ENCODE data around the gene CHL1.

Gene CHL1

DNA sequence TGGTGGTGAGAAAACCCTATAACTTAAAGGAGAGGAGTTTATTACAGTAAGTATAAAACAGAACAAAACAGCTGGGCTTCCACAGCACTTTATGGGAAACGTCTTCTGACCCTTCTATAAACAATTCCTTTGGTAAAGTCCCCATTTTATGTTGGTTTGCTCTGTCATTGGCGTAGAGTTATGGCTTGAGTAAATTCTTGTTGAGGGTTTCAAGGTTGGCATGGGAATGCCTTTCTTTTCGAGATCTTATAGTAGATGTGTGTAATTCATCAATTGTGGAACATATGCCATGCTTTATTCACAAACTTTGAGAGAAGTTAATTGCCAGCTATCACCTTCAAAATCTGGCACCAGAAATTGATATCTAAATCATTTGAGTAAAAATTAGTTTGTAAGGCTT lies 11.6 kb upstream of the CHL1 start:
- H3K4me3 ChIP-seq (ENCODE audit: low read depth, low read length): no peak overlapping the region
- DNase-seq (ENCODE audit: low read depth): no peak
- TF ChIP-seq, protein P1, sequence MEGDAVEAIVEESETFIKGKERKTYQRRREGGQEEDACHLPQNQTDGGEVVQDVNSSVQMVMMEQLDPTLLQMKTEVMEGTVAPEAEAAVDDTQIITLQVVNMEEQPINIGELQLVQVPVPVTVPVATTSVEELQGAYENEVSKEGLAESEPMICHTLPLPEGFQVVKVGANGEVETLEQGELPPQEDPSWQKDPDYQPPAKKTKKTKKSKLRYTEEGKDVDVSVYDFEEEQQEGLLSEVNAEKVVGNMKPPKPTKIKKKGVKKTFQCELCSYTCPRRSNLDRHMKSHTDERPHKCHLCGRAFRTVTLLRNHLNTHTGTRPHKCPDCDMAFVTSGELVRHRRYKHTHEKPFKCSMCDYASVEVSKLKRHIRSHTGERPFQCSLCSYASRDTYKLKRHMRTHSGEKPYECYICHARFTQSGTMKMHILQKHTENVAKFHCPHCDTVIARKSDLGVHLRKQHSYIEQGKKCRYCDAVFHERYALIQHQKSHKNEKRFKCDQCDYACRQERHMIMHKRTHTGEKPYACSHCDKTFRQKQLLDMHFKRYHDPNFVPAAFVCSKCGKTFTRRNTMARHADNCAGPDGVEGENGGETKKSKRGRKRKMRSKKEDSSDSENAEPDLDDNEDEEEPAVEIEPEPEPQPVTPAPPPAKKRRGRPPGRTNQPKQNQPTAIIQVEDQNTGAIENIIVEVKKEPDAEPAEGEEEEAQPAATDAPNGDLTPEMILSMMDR (IDR thresholded peaks at IDR 0.05; ENCODE audit: control insufficient read depth, extremely low read depth, insufficient read depth): no peak

DNA sequence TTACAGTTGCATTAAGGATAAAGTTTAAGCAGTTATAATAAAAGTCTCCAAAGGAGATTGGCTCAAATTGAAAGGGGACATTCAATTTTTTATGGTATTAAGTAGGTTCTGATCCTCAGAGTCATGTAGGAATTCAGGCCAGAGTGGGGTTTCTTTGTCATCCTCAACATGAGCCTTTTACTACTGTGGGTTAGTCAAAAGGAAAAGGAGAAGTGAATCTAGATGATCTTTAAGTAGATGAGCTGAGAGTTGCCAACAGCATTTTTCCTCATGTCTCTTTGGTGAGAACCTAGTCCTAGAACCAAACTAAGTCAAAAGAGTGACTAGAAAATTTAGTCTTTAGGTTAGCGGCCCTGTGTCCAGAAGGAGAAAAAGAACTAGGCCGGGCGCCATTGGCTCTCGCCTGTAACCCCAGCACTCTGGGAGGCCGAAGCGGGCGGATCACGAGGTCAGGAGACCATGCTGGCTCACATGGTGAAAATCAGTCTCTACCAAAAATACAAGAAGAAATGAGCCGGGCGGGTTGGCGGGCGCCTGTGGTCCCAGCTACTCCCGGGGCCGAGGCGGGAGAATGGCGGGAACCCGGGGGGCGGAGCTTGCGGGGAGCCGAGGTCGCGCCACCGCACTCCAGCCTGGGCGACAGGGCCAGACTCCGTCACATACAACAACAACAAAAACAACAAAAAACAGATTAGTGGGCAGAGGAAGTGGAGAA lies 4.2 kb upstream of the CHL1 start:
- TF ChIP-seq, protein P1 (IDR thresholded peaks at IDR 0.05; ENCODE audit: control insufficient read depth, extremely low read depth, insufficient read depth): no peak
- no peak for DNase-seq (ENCODE audit: low read depth)
- no peak overlapping the region for H3K4me3 ChIP-seq (ENCODE audit: low read depth, low read length)

DNA sequence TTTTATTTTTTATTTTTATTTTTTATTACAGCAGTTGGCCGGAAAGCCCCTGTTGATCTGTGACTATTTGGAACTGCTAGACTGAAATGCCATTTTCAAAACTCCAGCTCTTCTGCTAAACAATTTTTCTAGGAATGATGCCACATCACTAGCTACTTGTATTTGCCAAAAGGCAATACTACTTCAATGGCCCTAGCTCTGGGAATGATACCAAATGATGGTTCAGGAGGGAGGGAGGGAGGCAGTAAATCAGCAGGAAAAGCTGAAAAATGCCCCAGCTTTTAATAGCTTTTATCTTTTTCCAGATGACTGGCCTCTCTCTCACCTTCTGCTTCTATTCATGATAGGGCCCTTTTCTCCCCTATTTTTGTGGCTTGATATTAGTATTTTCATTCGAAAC lies 2.6 kb upstream of the CHL1 start:
- TF ChIP-seq, protein P1 (IDR thresholded peaks at IDR 0.05; ENCODE audit: control insufficient read depth, extremely low read depth, insufficient read depth): no peak
- no peak overlapping the region for H3K4me3 ChIP-seq (ENCODE audit: low read depth, low read length)
- no peak for DNase-seq (ENCODE audit: low read depth)

DNA sequence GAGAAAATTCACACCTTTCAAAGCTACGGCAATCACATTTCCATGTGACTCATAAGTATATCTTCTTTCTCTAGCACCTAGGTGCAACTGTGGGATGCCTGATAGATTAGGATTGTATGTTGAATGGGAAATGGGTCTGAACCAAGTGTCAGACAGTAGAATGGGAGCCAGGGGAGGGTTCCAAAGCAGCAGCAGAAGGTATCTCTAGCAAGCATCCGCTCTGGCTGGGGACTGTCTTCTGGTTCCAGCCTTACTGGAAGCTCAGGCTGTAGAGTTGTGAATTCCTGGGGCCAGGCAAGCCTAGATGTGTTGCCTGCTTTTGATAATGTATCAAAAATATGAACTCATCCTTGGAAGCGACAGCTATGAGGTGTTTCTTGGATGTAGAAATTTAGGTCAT lies 2.1 kb upstream of the CHL1 start:
- H3K4me3 ChIP-seq (ENCODE audit: low read depth, low read length): no peak overlapping the region
- no peak for DNase-seq (ENCODE audit: low read depth)
- TF ChIP-seq, protein P1 (IDR thresholded peaks at IDR 0.05; ENCODE audit: control insufficient read depth, extremely low read depth, insufficient read depth): no peak

DNA sequence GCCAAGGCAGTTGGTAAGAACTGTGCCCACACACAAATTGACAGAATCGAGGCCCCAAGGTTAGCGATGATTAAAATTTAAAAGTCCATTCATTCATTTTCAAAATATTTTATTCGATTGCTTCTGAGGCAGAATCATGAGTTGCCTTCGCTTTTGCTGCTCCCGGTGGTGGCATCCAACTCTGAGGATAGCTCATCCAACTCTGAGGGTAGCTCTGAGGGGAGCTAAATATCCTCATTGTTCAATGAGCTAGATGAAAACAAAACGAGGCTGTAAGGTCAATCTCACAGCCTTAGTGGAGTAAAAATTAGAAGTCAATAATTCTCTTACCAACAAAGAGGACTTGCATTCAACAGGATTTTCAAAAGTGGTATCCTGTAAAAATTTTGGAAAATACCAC lies 897 bp upstream of the CHL1 start:
- no peak overlapping the region for H3K4me3 ChIP-seq (ENCODE audit: low read depth, low read length)
- TF ChIP-seq, protein P1 (IDR thresholded peaks at IDR 0.05; ENCODE audit: control insufficient read depth, extremely low read depth, insufficient read depth): no peak
- DNase-seq (ENCODE audit: low read depth): no peak

DNA sequence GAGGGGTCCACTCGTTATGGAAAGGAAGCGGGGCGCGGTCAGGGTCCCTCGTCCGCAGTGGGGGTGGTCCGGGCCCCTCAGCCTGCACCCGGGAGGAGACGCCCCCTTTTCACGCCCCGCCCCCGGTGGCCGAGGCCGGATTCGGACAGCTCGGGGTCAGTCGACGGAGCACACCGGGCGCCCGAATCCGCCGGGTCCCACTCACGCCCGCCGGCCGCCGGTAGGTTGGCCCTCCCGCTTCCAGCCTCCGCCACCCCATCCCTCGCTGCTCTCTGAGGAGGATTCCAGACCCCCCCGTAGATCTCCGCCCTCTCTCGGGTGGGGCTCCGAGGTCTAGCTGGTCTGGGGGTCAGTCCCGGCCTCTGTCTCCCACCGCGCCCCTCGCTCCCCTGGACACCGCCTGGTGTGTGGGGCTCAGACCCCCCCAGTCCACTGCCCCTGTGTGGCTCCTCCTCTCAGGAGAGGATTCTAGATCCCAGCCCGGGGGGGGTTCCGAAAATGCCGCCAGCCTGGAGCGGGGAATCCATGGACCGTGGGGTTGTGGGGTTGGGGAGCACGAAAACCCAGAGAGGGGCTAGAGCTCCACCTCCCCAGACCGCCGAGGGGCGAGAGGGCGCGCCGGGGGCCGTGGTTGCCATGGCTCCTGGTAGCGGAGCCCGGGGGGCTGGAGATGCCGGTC lies 725 bp downstream of the CHL1 start:
- no peak overlapping the region for H3K4me3 ChIP-seq (ENCODE audit: low read depth, low read length)
- TF ChIP-seq, protein P1 (IDR thresholded peaks at IDR 0.05; ENCODE audit: control insufficient read depth, extremely low read depth, insufficient read depth): no peak
- DNase-seq (ENCODE audit: low read depth): no peak
